GM21381 (cell line): ENCODE measurements around the gene EXPH5.
A peak's percentile ranks its signal among the peaks of the same experiment; 100 is the strongest.
"Not testable (repeated sequence)": the region's sequence is repeated elsewhere in the genome, so short reads cannot be mapped to it uniquely, and the experiment has no call there.

Experiments used
- ATAC-seq: cut with Tn5 transposase; IDR thresholded peaks from one replicate; pipeline ENCODE4 v1.9.1; 2021; ENCODE audit warnings: mild to moderate bottlenecking, moderate library complexity; ENCODE audit not compliant: unreplicated experiment

EXPH5 gene, protein sequence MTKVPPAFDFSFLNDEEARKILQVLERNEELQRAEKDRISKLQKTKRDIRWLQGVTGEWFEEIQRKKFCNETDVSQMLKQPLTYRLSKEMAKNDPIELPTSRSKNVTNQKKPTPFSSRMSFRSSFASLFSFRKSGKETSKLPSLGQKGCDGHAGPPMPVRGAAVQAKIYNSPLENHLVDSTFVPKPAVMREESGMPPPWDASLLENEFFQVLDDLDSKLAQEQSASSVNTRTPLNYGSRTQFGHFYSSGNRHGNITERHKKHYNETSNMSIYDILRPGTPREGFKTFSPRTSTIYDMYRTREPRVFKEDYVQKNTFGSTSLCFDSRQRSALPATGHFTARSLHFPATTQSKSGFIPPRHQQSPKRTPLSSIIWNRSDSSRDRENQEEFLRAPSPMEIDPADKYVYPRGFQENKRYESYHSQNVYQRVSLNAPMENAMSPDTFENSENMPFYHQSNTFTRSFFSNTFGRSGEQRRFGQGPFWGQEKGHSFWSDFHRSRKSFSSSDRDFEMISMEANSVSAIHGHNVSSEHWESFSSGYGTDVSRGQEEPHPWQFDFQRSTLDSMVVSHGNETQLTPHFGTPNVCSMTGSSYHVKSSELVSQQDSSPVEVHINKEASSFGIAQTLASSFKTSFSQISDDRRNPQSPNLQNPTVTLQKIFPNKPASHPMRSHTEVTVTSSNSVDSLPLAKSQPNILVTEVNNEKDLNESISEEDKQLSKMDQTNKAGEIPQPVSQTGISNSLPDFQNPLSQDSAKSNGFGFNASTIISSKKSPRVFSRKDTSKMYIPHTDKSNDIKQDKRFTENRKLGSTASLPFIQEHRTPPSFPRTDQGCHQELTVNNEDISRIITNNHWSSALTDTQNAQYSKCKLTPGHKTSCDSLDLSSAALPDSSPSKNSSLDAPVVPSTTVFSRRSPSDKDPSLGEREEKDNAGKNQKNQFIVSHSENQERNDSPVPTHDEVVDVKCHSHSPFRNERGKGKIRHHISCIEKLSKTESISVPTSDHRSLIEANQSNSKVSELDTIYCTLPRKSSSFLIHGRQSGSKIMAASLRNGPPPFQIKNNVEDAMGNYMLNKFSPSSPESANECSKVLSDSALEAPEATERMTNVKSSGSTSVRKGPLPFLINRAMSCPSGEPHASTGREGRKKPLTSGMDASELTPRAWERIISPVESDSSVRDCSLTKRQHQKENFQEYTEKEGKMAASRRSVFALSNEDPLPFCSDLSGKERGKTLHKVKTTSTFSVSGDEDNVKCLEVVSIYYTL (N-terminal part only)

DNA sequence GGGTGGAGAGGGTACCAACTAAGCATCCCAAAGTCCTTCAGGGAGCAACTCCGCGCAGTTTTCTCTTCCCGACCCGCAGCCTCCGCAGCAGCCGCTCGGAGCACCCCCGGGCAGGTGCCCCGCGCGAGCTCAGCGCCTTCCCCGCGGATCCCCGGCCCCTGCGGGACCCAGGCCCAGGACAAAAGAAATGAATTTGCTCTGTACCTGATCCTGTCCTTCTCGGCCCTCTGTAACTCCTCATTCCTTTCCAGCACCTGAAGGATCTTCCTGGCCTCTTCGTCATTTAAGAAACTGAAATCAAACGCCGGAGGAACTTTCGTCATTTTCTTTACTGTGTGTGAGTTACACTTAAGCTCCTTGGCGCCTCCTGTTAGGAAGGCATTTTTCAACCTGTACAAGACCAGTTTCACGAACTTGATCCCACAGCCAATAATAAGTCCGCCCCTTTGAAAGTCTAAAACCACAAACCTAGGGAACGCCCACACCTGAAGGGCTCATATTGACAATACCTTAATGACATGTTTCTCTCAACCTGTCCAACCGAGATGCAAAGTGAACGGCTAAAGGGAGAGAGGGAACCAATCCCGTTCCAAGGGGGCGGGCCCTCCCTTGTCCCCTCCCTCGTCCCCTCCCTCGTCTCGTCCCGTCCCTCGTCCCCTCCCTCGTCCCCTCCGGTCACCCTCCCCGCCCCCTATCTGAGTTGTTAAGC lies at the start of gene EXPH5:
Gene EXPH5 (minus strand): TSS at position 555 of the 709 bp plus-strand sequence. CDS start 232 bp downstream, at position 323.
- ATAC-seq: peak; percentile 93

DNA sequence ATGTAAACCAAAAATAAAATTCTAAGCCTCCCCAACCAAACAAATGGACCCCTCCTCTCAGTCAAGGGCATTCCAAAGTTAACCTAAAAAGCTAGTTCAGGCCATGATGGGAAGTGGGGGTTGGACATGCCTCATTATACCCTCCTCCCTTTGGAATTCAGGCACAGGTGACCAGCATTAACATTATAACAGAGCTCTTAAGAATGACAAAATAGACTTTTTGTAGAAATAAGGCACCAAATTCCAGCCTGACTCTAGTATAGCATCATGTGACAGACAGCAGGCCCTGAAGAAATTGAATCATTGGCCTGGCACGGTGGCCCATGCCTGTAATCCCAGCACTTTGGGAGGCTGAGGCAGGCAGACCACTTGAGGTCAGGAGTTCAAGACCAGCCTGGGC lies 48.2 kb upstream of the EXPH5 start:
- ATAC-seq: not testable (repeated sequence)

DNA sequence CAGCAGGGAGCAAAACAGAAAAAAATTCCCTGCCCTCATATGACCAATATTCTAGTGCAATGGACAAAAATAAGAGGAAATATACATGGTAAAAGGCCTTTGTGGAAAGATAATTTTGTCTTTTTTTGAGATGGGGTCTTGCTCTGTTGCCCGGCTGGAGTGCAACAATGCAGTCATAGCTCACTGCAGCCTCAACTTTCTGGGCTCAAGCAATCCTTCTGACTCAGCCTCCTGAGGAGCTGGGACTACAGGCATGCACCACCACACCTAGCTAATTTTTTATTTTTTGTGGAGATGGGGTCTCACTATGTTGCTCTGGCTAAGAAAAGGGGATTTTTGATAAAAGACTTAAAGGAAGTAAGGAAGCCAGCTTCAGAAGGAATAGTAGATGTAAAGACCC lies 45.6 kb upstream of the EXPH5 start:
- ATAC-seq: no peak

DNA sequence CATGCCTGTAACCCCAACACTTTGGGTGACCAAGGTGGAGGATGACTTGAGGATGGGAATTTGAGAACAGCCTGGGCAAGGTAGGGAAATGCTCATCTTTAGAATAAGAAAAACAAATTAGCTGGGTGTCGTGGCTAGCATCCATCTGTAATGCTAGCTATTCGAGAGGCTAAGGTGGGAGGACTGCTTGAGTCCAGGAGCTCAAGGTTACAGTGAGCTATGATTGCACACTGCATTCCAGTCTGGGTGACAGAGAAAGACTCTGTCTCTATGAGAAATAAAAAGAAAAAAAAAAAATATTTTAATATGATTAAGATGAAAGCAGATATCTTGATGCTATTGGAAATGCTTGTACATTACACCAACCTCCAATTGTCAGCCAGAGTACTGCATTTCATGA lies 42.7 kb upstream of the EXPH5 start:
- ATAC-seq: no peak

DNA sequence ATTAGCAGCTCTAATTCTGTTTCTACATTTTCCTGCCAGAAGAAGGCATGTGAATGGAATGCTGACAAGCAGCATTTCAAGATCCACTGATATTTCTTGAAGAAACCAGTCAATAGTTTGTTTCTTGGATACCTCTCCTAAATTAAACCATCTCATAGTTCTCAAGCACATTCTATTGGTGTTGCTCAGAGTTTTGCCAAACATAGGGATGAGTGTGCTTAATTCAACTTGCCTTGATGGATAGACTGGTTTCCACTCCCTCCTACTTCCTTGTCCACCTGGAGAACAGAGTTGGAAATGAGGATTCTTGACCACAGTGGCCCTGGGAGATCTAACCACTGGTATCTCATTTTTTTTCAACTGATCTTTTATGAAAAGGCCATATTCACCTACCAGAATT lies 41.5 kb upstream of the EXPH5 start:
- ATAC-seq: no peak

DNA sequence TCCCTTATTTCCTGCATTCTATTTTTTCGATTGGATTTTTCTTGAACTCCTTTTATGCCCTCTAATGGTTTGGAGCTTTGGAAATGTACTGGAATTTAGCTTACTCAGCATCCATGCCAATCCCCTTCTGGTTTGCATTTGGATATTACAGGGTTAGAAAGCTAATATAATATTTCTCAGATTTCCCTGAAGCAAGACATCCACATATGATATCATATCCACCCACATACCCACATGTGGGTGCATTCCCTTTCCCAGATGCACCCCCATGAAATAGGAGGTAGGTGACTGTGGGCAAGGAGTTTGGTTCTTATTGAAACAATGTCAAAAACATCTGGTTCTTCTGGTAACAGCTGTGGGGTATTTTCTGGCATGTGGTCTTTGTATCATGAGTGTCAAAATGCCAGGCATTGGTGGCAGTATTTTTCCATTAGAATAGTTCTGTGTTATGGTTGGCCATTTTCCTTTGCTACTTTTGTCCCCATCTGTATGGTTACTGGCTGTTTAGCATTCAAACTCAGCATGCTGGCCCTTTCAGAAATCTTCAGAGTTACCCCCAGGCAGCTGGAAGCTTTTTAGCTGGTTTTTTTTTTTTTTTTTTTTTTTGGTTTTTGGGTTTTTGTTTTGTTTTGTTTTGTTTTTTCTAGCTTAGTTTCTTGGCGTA lies 38.6 kb upstream of the EXPH5 start:
- no peak for ATAC-seq

DNA sequence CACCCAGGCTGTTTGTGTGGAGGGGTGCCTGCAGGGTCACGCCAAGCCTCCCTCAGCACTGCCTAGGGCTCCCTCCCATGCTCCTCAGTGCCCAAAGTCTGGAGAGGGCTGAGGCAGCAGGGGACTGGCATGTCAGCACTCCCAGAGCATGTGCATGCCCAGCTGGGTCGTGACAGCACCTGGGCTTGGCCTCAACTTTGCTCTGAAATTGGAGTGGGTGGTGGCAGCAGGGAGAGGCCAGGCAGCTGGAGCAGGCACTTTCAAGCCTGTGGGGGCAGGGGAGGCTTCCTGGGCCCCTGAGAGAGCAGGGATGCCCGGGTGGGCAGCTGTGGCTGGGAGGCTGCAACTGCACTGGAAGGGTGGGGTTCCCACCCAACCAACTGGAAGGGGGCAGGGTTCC lies 35.7 kb upstream of the EXPH5 start:
- no peak for ATAC-seq

DNA sequence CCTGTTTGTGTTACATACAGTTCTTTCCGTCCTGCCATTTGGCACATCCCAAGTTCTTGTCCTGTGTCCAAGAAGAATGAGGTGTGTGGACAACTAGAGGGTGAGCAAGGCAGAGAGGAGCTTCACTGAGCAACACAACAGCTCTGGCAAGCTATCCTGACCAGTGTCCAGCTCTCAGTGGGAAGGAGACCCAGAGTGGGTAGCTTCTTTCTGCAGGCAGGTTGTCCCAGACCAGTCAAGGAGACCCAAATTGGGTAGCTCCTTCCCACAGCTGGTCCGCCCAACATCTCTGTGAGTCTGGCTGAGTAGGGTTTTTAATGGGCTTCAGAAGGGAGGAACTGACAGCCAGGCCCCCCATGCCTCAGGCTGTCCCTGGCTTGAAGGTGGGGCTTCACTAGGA lies 35.2 kb upstream of the EXPH5 start:
- ATAC-seq: no peak

DNA sequence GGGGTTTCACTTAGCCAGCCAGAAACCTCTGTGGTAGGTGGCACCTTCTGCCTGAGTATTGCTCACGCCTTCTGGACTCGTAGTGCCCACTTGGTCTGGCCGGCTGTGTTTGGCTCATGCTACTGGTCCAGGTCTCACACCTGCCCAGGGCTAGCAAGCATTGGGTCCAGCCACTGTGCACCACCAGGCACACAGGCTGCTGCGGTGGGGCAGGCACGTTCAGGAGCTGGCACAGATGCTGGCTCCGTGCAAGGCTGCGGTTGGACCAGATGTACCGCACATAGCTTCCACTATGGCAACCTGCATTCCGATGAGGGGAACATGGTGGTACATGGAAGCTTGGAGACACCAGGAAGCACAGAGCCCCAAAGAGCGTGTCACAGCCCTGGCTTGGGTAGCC lies 34.8 kb upstream of the EXPH5 start:
- no peak for ATAC-seq

DNA sequence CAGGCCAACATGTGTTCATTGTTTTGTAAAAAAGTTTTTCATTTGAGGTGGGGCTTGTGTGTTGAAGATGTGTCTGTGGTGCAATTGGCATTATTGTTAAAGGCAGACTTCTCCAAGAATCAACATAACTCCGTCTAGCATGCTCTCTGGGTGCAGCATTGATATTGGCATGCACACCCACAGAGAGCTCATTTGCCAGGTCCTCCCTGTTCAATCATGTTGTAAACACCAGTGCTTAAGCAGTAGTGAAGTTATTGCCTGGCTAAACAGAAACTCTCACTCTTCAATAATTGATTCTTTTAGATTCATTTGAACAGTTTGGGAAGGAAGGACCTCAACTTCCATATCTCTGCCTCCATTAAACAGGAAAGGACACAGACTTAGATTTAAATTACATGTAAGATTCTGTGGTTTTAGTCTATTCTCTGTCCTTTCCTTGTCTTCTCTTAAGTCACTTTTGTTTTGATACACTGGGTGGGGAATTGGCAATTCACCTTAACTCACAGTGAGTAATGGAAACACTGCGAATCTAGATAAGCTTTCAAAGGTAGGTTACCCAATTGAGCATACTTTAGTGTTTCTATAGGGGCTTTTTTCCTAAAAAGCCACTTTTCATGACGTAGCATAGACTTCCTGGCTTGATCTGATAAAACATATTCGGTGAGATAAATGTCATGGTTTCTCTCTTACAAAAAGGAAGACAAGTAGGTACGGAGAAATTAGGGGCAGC lies 30.8 kb upstream of the EXPH5 start:
- ATAC-seq: no peak

DNA sequence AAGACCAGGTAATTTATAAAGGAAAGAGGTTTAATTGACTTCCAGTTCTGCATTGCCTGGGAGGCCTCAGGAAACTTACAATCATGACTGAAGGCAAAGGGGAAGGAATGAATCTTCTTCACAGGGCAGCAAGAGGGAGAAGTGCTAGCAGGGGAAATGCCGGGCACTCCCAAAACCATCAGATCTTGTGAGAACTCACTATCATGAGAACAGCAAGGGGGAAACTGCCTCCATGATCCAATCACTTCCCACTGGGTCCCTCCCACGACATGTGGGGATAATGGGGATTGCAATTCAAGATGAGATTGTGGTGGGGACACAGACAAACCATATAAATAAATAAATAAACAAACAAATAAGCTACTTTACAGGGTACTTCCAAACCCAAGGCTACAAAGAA lies 28.8 kb upstream of the EXPH5 start:
- ATAC-seq: no peak

DNA sequence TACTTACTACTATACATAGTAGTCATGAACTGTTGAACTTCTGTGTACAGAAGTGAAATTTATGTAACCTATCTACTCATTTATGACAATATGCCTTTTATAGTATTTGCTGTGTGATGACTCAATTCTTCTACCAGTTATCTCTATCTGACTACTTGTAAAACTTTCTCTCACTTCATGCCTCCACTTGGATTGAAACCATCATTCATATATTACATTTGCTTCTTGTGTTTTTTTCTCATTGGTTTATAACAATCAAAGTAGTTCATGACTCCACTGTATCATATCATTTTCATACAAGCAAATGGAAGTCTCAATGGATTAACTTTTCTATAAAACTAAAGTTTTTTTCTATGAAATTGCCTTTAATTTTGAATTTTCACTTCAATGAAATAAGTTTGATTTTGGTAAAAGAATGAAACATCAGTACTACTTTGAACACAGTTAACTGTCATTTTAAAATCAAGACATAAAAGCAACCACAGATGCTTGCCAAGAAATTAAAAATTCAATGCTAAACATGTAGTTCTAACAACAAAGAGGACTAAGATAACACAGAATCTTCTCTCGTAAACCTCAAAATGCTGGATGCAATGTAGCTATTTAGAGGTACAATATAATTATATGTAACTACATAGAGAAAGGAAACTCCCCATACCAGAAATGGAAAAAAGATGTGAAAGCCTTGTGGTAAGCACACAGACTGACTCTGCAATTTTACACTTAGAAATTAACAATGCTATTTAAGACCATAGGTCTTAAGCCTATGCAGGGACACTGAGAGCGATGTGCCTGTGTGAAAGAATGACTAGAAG lies 27.6 kb upstream of the EXPH5 start:
- peak; percentile 92 for ATAC-seq

DNA sequence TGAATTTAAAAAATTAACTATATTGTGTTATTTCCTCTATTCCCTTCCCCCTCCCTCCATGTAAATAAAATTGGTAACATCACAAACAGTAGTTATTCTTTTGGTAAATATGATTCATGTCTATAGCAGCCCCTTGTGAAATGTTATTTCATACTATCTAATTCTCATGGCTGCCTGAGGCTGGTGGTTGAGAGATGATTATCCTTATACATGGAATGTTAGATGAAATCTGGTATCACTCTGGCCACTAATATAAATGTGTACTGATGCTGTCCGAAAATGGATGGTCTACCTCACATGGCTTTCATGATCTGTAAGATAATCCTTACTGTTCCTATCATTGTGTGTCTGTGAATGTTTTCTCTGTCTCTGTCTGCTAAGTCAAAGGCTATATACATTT lies 25.0 kb upstream of the EXPH5 start:
- no peak for ATAC-seq

DNA sequence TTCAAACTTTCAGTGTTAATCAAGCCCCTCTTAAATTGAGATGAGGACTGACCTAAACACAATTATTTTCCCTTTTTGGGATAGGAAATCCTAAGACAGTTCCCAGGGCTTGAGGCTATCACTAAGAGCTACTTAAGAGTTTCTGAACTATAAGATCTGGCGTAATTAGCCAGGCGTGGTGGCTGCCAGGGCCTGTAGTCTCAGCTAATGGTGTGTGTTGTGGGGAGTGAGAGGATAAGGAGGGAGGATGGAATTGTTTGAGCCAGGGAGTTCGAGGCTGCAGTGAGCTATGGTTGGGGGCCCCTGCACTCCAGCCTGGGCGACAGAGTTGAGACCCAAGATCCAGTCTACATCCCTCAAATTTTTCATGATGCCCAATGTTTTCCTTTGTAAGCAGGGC lies 23.5 kb upstream of the EXPH5 start:
- ATAC-seq: no peak

DNA sequence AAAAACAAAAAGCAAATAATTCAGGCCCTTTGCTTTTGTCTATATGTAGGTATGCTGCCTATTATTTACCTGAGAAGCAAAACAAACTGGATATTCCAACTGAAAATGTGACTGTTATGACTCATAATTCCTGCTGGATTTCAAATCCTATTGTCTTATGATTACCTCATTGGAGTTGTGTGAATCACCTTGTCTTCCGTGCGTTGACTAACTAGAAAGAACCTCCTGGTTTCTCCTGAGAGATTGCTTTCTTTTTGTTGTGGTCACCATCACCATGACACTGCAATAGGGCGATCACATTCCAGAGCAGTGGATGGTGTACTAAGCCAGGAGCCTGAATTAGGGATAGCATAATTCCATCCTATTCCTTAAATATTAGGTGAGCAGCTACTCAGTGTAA lies 23.0 kb upstream of the EXPH5 start:
- no peak for ATAC-seq

DNA sequence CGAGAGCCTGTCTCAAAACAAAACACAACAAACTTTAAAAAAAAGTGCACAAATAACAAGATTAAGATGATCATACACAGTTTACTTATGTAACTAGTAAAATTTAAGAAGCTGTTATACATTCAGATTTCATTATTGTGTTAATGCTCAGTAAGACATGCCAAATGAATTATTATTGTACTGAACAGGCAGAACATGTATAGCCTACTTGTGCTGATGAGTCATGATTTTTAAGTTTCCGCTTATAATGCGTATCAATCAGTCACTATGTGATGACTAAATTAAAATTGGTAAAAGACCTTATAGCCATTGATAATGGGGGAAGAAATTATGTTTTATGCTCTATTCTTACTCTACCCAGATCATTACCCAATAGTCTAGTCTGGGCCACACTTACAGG lies 20.5 kb upstream of the EXPH5 start:
- no peak for ATAC-seq

DNA sequence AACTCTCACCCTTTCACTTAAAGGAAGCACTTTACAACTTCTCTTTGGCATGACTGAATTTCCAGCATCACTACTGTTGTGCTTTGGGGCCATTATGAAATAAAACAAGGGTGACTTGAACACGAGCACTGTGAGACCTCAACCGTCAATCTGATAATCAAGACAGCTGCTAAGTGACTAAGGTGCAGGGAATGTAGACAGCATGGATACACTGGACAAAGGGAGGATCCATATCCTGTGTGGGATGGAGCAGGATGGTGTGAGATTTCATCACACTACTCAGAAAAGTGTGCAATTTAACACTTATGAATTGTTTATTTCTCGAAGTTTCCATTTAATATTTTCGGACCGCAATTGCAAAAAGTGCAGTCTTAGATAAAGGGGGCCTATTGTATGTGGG lies 16.1 kb upstream of the EXPH5 start:
- no peak for ATAC-seq

DNA sequence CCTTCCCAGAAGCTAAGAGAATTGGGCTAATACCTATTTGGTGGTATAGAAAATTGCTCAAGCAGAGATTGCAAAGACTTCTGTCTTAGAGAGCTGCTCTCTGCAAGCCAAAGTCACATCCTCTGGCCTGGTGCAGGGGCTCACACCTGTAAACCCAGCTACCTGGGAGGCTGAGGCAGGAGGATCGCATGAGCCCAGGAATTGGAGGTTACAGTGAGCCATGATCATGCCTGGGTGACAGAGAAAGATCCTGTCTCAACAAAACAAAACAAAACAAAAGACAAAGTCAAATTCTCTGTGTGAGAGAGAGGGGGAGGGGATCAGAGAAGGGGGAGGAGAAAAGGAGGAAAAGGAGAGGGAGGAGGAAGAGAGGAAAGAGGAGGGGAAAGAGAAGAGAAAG lies 15.0 kb upstream of the EXPH5 start:
- ATAC-seq: no peak
